HT-29 (cell line): ENCODE results near the gene XPNPEP1. TPM values are rescaled to one million over a fixed set of nuclear protein-coding genes. Genes with fewer than 3 reads are reported as not detected.
A peak's percentile ranks its signal among the peaks of the same experiment; 100 is the strongest.

ENCODE experiments used
- DNase-seq: peaks from one replicate; pipeline ENCODE4 v3.0.0-alpha.2; 2015; ENCODE audit warnings: low spot score
- total RNA-seq: library from RNA; depleted of rRNA; stranded (reverse); fragments of >200 nt; shearing (Covaris generic); gene quantifications from 2 replicates; pipeline ENCODE4 v1.2.3, GENCODE V29; 2014; rRNA removed

The XPNPEP1 gene
- total RNA-seq: 192 and 240 TPM in 2 replicates

DNA sequence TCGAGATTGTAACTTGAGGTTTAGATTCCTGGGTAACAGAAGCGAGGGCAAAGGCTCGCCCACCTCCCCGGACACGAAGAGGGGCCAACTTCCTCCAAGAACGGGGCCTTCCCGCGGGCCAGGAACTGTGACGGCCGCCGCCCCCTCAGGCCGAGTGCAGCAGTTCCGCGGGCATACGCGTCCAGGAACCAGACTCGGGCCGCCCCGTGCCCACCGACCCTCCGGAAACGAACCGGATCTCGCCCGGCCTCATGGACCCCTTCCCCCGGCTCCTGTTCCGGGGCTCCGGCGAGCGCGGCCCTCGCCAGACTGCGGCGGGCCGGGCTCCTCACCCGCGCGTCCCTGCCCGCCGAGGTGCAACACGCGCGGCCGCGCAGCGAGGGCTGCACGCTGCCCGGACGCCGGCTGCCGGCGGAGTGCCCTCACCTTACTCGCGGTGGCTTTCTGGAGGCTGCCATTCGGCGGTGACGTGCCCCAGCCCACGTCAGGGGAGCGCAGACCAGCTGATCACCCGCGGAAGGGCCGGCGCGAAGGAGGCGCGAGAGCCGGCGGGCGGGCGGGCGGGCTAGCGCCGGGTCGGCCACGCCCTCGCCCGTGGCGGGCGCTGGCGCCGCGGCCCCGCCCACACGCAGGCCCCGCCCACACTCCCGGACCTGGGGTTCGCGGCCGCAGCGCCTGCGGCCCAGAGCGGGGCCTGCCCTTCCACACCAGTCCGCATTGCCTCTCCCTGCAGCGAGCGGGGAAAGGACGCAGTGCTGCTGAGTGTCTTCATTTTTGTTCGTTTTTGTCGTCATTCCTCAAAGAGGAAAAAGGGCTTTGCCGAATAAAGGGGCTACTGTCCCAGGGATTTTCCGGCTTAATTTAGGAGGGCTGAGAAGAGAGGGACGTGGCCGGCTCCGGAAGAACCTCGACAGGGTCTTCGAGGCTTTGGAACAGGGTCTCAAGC lies at the start of gene XPNPEP1:
Gene XPNPEP1 (minus strand): TSS at position 536 of the 946 bp plus-strand sequence. CDS start 78 bp downstream, at position 458.
- peak; percentile 83 for DNase-seq

DNA sequence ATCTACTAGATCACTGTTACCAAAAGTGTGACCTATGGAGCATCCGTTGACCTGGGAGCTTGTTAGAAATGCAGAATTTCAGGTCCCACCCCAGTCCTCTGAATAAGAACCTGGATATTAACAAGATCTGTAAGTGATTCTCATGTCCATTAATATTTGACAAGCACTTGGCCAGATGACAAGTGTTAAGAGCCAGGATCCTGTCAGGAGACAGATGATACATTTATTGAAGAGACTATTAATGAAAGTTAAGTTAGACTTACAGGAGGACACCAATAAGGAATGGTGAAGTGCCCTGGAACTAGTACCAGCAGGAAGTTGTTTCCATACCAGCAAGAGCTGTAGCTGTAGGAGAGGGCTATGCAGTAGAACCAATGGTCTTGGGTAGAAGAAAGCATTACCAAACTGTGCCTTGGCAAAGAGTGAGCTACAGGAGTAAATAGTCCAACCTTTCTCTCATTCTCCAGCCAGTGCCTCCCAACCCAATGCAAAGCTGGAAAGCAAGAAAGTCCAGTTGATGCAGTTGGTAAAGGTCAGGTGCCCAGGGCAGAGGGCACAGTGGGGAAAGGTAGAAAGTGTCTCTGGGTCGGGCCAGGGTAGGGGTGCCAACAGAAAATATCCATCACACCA lies 49.2 kb upstream of the XPNPEP1 start:
- peak; percentile 30 for DNase-seq

DNA sequence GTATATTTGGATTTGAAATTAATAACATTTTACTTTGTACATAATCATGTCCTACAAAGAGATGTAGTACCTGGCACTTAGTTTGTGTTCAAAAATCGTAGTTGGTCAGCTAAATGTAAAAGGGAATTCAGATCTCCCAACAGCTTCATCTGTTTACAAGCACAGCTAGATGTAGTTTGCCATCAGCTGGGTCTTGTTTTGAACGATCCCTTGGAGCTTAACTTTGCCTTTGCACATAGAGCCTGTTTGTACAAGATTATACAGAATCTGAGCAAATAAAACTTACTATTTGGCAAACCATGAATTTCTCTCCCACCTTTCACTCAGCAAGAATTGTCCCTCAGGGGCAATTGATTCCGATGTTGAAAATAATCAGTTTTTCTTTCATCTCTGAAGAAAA lies 48.3 kb upstream of the XPNPEP1 start:
- no peak for DNase-seq

DNA sequence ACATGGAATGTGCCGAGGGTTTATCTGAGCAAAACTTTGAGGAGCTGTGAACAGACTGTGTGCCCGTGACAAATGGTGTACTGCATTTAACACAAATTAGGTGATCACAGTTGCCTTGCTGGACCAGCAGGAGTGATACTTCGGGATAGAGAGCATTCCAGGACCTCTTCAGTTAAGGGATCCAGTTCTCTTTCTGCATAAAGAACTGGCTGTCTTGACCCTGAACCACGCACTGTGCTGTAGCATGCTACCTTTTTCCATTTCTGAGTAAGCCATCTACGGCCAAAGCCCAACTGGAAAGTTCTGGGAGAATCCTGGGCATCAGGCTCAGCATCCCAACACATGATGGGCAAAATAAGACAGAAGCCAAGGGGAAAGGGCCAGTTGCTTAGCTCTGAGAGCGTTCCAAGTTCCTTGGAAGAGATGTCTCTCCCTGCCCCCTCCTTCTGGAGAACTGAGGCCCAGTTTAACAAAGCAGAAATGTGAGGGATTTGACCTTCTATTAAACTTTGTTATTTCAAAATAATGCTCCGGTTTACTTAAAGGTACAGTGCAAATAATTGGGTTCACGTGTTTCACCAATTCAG lies 46.5 kb upstream of the XPNPEP1 start:
- no peak for DNase-seq

DNA sequence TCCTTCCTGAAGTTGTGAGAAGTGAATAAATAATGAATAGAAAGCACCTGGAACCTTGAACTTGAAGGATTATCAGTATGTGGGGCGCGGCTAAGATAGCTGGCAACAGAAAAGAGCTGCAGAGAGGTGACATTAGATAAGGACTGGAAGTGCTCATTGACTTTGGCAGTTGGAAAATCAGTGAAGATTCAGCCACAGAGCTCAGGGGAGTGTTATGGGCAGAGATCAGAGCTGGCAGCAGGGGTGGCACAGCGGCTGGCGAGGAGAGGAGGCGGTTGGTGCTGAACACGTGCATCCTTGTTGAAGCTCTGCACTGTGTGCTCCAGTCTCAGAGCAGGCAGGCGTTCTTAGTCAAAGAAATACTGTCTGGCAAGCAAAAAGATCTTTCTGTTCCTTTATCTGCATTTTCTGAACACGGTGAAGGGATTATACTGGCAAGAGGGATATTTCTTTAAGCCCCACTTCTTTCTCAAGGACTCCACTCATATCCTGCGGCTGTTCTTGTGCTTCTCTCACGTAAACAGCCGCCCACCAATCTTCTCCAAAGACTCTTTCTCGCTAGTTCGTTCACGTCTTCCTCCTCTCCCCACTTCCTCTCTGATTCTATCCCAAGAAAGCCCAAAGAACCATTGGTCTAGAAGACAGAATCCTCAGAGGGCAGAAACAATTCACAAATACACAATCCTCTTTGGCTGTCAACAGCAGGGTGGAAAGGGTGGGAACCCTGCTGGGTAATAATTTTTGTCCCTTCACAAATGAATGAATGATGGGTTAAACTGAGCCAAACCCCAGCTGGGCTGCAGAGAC lies 45.8 kb upstream of the XPNPEP1 start:
- no peak for DNase-seq

DNA sequence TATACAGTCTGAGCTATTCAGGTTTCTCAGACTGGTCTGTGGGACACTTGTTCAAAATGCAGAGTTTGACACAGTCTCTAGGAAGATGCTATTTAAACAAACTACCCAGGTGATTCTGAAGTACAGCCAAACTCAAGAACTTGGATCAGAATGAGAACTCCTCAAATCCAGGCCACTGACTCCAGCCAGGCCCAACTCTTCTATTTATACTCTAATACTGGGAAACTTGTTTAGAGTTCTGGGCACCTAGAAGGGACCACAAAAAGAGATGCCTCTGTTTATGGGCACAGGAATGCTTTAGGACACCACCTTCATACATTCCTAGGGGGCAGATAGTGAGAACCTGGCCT lies 44.4 kb upstream of the XPNPEP1 start:
- no peak for DNase-seq

DNA sequence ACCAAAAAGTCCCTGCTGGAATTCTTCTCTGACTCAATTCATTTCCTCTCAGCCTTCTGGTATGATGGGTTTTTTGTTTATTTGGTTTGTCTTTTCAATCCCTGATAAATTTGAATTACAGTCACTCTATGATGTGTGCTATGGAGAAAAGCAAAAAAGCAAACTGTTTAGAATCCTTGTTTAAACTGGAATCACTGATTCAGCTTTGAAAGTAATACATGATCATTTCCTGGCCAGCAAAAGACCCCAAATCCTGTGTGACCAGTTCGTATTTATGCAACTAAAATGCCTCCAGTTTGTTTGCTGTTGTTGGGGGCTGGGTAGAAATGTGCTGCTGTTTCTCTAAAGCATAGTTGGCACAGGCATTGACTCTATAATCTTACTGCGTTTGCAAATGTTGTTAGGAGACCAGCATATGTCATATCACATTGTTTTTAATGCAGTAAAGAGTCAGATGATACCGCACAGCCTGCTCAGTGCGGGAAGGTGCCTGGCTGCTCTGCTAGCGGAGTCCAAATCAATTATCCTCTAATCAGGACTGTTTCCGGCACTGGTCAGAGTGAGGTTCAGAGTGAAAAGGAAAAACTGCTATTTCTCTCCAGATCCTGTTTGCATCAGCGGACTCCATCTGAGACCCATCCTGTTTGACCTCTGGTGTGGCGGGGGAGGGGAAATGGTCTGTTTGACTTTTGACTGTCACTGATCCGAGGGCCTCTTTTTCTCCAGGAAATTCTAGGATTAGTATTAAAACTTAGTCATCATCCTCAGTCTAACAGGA lies 43.8 kb upstream of the XPNPEP1 start:
- no peak for DNase-seq

DNA sequence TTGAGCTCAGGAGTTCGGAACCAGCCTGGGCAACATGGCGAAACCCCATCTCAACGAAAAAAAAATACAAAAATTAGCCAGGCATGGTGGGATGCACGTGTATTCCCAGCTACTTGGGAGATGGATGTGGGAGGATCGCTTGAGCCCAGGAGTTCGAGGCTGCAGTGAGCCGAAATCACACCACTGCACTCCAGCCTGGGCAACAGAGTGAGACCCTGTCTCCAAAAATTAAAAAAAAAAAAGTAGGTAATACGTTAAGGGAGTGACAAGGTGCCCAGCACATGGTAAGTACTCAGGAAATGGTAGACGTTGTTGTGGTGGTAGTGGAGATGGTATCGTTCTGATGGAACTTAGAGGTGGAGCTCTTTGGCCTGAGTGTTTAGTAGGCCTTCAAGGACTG lies 41.0 kb upstream of the XPNPEP1 start:
- no peak for DNase-seq

DNA sequence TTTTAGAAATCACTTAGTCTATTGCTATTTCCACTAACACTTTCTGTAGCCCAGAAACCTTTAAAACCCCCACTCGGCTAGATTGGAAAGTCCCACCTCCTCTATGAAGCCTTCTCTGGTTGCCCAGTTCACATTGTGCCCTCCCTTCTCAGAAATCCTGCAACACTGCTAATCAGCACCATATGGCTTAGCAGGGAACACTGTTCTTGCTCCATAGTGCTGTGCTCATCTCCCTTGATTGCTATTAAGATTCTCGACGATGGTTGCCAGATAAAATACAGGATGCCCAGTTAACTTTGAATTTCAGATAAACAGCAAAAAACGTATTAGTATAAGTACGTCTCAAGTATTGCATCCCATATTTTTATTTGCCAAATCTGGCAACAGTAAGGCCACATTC lies 40.1 kb upstream of the XPNPEP1 start:
- no peak for DNase-seq

DNA sequence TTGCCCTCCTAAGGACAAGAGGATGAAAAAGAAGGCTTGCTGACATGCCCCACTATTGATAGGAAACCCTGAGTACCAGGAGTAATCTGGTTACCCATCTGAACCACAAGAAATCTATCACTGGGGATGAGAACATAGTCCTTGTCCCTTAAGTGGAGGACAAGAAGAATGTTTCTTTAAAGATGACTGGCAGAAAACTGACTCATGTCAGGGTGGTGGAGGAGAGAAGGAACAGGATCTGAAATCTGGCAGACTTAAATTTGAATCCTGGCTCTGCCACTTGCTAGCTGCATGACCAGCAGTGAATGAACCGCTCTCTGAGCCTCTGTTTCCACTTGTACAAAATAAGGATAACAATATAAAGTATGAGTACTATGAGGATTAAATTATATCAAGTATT lies 38.9 kb upstream of the XPNPEP1 start:
- no peak for DNase-seq

DNA sequence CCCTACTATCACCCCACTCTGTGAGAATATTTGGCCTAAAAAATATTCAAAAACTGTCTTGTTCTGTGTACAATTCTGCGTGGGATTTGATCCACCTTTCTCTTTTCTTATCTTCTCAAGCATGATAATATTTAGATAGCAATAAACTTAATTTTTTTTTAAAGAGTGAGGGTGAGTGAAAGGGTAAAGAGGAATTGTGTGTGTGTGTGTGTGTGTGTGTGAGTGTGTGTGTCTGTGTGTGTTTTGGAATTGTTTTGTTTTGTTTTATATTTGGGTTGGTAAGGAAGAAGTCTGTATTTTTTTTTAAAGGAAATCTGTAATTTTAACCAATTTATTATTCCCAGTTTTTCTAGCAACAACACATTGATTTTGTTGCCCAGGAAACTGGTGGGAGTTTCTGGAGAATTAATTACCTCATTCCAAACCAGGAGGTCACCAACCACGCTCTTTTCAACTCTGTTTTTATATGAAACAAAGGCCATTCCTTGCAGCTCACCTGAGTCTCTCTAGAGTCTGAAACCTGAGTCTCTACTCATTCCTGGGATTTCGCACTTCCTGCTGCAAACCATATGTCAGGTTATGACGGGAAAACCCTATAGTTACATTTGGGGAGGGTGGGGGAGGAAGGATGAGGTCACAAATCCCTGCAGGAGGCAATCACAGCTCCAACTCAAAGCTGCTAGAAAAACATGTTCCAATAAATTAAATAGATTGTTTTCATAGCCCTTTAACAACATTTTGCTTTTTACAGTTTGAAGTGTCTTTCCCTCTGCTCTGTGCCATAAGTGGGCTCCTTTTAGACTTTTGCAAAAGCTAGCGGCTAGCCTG lies 38.1 kb upstream of the XPNPEP1 start:
- DNase-seq: peak; percentile 47

DNA sequence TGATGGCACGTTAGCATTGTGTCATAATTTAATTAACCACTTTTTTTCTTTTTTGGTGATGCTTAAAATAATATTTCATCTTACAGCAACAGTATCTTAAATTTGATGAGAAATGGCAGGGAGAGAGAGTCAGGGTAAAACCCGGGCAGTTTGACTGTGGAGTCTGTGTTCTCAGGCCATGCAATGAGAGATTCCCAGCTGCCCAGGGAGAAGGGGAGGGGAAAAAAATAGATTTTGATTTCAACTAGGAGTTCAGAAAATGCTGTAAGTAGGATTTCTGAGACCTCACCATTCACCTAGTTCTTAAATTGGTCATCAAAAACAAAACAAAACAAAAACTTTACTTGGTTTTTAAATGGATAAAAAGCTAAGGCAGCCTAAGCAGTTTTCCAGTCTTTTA lies 37.4 kb upstream of the XPNPEP1 start:
- no peak for DNase-seq

DNA sequence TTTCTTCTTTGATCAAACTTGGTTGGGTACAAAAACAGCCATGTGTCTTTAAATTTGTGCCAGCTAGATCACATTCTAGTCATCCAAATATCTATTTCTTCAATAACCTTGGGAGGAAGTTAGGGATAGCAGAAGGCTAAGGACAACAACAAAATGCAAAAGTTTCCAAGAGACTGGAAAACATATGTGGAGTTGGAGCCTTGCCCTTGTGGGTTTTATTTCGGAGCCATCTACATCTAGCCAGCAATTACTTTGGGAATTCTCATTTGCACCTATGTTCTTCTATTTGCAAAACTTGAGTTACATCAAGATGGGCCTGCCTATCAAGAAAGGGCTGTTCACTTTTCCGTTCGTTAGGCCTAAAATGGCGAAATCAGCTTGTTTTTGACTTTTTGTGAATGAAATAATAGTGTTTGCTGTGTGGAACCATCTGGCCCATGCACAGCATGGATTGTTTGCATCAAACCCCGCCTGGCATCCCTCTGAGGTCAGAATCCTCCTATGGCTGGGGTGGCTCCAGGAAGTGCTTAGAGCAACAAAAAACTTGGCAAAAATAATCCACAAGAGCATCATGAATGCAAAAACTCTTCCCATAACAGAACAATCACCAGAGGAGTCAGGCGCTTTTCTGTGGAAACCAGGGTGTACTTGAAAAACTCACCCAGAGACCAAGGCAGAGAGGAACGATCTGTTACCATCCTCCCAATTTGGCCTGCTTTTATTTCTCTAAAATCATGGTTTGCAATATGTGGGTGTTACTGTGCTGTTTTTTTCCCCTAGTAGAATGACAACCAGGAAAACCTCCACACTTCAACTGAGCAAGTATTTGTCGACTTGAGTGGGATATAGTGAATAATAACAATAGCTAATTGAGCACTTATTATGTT lies 36.2 kb upstream of the XPNPEP1 start:
- no peak for DNase-seq

DNA sequence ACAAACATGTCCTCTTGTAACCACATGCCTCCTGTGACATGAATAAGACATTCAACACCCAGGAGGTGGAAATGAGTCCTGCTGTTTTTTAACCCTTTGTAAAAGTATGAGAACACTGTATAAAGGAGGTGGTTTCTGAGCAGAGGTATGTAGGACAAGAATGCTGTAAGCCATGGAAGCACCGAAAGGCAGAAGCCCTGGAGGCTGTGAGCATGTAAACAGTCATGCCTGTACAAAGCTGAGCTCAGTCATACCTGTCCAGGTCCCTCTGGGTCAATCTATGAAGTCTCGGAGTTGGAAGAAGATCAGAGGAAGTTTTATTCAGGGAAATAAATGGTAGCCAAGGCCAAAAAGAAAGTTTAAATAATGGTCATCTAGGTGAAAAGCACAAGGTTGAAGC lies 34.7 kb upstream of the XPNPEP1 start:
- no peak for DNase-seq

DNA sequence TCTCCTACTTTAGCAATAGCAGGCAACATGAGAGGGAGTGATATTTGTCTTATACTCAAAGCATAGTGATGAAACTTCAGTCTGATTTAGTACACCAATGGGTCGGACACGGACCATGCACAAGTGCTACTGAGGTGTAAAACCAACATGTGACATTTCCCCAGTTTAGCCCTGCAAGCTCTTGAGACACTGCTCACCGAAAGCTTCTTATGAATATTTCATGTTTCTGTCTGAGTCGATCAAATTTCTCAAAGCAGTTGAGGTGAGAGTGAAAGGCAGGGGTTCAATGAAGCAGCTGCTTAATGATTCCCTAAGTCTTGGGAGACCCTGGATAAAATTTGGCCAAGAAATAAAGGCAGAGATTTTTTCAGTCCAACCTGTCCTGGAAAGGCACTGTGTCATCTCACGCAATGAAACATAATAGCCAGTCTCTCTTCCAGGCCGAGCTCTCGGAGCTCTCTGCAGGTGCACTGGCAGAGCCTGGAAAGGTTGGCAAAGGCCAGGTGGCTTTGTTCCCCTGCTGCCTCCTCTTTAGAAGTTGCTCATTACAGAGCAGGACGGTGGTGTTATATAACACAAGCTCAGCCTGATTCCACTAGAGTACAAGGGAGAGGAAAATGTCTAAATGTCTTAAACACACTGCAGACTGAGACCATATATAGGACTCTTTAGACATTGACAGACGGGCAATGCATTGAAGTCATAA lies 33.9 kb upstream of the XPNPEP1 start:
- DNase-seq: no peak

DNA sequence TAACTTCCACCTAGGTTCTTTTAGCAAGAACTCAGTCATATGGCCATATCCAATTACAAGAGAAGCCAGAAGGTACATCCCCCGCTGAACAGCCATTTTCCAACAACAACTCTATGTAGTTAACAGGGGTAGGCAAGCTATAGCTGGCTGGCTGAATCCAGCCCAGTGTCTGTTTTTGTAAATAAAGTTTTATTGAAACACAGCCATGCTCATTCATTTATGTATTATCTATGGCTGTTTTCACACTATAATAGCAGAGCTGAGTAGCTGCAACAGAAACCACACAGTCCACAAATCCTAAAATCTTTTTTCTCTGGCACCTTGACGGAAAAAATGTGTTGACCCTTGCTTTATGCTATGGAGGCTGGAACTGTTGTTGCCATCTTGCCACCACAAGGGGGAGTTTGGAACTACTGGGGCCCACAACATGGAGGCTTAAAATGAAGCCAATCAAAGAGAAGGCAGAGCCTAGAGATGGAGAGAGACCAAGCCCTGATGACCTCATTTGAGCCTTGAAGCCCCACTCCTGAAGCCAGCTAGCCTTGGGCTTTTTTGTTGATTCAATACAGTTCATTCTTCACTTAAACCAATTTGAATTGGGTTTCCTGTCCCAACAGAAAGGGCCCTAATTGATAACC lies 33.3 kb upstream of the XPNPEP1 start:
- peak; percentile 68 for DNase-seq

DNA sequence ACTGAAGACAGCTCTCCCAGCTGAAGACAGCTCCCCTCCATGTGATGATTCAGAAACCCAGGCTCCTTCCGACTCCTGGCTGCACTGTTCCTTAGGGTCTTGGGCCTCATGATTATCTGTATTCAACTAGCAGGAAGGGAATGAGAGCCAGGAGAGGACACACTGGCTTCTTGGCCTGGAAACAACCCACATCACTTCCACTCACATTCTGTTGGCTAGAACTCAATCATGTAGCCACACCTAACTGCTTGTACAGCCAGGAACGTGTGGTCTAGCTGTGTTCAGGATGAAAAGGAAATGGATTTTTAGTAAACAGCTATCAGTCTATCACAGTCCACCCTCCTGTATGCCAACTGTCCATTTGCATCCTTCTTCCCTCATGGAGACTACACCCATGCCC lies 30.5 kb upstream of the XPNPEP1 start:
- DNase-seq: no peak

DNA sequence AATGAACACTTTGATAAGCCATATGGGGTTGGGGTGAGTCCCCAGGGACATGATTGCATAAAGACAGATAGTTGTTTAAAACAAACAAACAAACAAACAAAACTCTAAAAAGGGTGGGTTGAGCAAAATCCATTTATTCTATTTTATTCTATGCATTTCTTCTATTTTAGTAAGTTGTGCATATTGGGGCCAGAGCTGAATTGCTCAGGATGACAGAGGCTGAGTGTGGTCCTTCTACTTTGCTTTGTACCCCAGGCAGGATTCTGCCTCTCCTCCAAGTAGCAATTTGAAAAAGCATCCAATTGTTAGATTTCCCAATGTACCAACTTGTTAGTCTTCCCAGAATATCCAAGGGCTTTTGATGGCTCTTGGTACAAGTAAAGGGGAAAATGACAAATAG lies 29.2 kb upstream of the XPNPEP1 start:
- no peak for DNase-seq
